ENCODE measurements around the gene CDH23.

DNA sequence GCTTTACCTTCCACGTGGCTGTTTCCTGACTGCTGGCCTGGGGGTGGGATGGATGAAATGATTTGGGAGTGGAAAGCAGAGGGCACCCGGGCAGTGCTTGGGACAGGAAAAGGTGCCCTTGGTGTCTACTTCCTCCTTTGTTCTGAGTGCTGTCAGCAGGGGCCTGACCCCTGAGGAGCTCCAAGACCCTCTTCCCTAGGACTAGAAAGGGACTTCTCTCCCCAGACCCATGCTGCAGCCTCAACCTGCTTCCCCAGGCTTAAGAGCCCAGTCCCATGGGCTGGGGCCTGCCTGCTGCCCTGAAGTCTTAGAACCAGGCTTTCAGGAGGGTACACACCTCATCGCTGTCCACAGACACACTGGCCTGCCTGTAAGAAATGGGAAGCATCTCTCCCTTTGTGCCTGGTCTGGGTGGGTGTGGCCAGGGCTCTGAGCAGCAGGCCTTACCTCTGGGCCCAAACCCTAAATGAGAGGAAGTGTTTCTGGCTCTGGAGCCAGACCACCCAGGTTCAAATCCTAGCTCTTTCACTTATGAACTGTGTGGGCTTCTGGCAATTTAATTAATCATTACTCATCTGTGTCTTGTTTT, 12.9 kb downstream of the CDH23 start:
- TF ChIP-seq ZNF274 (IDR thresholded peaks at IDR 0.05; ENCODE audit: low read depth, low read length) (no peak), YY1 (IDR thresholded peaks at IDR 0.05; ENCODE audit: insufficient read depth, insufficient read length) (no peak)

Data from NT2/D1 (cell line).